Small intestine (tissue), 7 donors: ENCODE measurements around the gene CCDC137. TPM values are rescaled to one million over a fixed set of nuclear protein-coding genes. Genes with fewer than 3 reads are reported as not detected.

Experiments used
- DNase-seq, 2 donors: peaks; one replicate each; pipeline versions ENCODE4 v3.0.0 to v3.0.0-alpha.2; 2013
- FAIRE-seq: peaks from 2 replicates; lab custom pipeline; 2012; peaks lifted over from hg19 to GRCh38; lab: Jason Lieb, UNC
- H3K27ac ChIP-seq, 3 donors: one replicate each; pipeline ENCODE4 v1.5.1; 2013; ENCODE audit warnings: low read length in 2 of 3, mild to moderate bottlenecking in 2 of 3, control low read depth in 1 of 3, inconsistent platforms in 1 of 3, low read depth in 1 of 3, moderate library complexity in 1 of 3
- H3K27me3 ChIP-seq, 3 donors: one replicate each; pipeline ENCODE4 v1.6.1; 2013; ENCODE audit warnings: low read length in 3 of 3, inconsistent platforms in 1 of 3; ENCODE audit not compliant: control insufficient read depth in 3 of 3, insufficient read depth in 3 of 3
- H3K36me3 ChIP-seq, 3 donors: one replicate each; pipeline ENCODE4 v1.6.1; 2013; ENCODE audit warnings: low read length in 3 of 3, inconsistent platforms in 1 of 3, low read depth in 1 of 3, mild to moderate bottlenecking in 1 of 3, moderate library complexity in 1 of 3; ENCODE audit not compliant: control insufficient read depth in 3 of 3, insufficient read depth in 2 of 3
- H3K4me1 ChIP-seq, 3 donors: one replicate each; pipeline ENCODE4 v1.6.1; 2013; ENCODE audit warnings: low read length in 2 of 3, inconsistent platforms in 1 of 3, low read depth in 1 of 3, mild to moderate bottlenecking in 1 of 3, moderate library complexity in 1 of 3; ENCODE audit not compliant: control insufficient read depth in 3 of 3, insufficient read depth in 2 of 3
- H3K4me3 ChIP-seq, 3 donors: one replicate each; pipeline ENCODE4 v1.5.1; 2013; ENCODE audit warnings: low read length in 3 of 3, control low read depth in 1 of 3, inconsistent platforms in 1 of 3, low read depth in 1 of 3, mild to moderate bottlenecking in 1 of 3, moderate library complexity in 1 of 3
- H3K9me3 ChIP-seq, 2 donors: one replicate each; pipeline ENCODE4 v1.6.1; 2013; ENCODE audit warnings: low read depth in 1 of 2, low read length in 1 of 2; ENCODE audit not compliant: control insufficient read depth in 2 of 2, insufficient read depth in 1 of 2
- WGBS, 3 donors: extraction: QIAGEN DNeasy Blood & Tissue Kit; methylation state at CpG; one replicate each; pipeline ENCODE4 v1.1.7; 2013; 5-methylcytosine and 5-hydroxymethylcytosine counted together
- polyA plus RNA-seq, 4 donors: library from polyadenylated mRNA; stranded (reverse) in 3 of 4; unstranded in 1 of 4; fragments of 200-250 nt in 3 of 4; fragments of 120-200 nt in 1 of 4; gene quantifications; one replicate each; pipeline versions ENCODE4 v1.2.1 to v1.2.3, GENCODE V29; 2013
- donor health status: healthy with polysubstance abuse.
- donor health status: control.
- donor health status: control.
- donor health status: Bipolar disorder and iron deficiency.
- donor health status: healthy.

Gene CCDC137
- polyA plus RNA-seq, 4 donors, result 18.1 to 89.2 (median 21.7) TPM

DNA sequence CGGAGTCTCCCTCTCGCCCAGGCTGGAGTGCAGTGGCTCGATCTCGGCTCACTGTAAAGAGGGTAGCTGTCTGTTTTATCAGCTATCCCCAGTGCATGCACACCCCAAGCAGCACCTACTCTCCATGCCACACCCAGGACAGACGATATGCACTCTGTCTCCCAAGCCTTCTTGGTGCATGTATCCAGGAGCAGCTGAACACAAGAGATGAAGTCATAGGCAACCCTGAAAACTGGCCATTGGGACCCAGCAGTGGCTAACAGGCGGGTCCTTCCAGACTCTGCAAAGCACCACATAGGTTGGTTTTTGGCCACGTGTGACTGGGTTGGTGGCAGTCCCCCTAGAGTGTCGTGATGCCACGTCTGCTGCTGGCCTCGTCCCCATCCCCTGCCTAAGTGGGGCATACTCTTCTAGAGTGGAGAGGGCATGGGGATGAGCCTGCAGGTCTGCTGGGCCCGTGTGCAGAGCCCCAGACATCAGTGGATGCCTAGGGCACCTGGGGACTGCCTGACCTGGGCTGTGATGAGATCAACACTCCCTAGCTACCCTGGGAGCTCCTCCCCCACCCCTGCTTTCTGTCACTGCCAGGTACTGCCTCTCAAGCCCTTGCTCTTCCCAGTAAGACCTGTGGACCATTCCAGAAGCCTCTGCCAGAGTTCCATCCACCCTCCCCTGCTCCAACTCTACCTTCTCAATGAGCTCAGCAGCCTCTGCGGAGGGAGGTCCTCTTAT, 19.5 kb upstream of the CCDC137 start:
- Histone ChIP-seq H3K4me3 (no peak overlapping the region), H3K9me3 (peaks cover 0 to 18% of the 10 kb centered on the region in 2 donors), H3K4me1 (no peaks in the 10 kb centered on the region), H3K27me3 (peaks cover 8 to 28% (median 15%) of the 10 kb centered on the region in 3 donors), H3K27ac (no peak overlapping the region), H3K36me3 (no peaks in the 10 kb centered on the region)
- DNase-seq, result no peak
- 66 to 70% (median 66%) methylated on average over 12 of the region's 12 CpGs for WGBS, 3 donors
- no peak for FAIRE-seq

DNA sequence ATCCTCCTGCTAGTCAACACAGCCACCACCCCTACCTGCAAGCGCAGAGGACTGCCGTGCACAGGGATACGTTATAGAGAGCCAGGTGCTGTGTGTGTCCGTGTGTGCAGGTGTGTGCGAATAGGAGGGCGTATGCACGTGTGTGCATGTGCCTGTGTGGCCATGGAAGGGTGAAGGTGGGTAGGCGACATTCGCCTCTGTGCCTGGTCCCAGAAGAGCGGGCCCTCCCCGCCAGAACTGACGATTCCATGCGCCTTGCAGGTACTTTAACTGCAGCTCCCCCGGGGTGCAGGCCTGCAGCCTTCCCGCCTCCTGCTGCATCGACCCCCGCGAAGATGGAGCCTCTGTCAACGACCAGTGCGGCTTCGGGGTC, 18.9 kb upstream of the CCDC137 start:
- Histone ChIP-seq H3K4me3 (no peak overlapping the region), H3K27me3 (peaks cover 8 to 28% (median 15%) of the 10 kb centered on the region in 3 donors), H3K9me3 (peaks cover 0 to 18% of the 10 kb centered on the region in 2 donors), H3K4me1 (no peaks in the 10 kb centered on the region), H3K36me3 (no peaks in the 10 kb centered on the region), H3K27ac (no peak overlapping the region)
- DNase-seq (no peak), FAIRE-seq (no peak)
- 26 to 48% (median 36%) methylated on average over 17 to 21 of the region's 21 CpGs for WGBS, 3 donors

DNA sequence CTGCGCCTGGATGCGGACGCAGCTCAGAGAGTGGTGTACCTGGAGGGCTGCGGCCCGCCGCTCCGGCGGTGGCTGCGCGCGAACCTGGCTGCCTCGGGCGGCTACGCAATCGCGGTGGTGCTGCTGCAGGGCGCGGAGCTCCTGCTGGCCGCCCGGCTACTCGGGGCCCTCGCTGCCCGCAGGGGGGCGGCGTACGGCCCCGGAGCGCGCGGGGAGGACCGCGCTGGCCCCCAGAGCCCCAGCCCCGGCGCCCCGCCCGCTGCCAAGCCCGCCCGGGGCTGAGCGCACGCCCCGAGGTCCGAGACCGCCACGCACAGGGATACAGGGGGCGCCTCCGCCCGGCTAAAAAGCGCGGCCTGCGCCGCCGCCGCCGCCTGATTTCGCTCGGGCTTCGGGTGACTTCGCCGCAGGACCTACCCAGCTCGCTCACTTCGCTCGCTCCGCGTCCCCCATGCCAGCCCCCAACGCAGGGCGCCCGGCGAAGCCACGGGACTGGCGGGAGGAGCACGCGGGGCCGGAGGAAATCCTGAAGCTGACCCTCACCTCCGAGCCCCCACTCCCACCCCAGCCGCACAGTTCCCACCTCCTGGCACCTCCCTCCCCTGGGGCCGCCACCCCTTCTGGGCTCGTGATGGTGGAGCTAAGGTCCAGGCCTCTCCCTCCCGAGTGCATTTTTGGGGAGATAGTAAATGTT, 18.4 kb upstream of the CCDC137 start:
- Histone ChIP-seq H3K9me3 (peaks cover 0 to 18% of the 10 kb centered on the region in 2 donors), H3K4me1 (peaks cover 0 to 2% (median 0%) of the 10 kb centered on the region in 3 donors), H3K36me3 (no peaks in the 10 kb centered on the region), H3K27me3 (peaks cover 8 to 33% (median 15%) of the 10 kb centered on the region in 3 donors), H3K4me3 (no peak overlapping the region), H3K27ac (no peak overlapping the region)
- 11 to 40% (median 31%) methylated on average over 56 to 78 of the region's 78 CpGs for WGBS, 3 donors
- FAIRE-seq (no peak), DNase-seq (no peak)

DNA sequence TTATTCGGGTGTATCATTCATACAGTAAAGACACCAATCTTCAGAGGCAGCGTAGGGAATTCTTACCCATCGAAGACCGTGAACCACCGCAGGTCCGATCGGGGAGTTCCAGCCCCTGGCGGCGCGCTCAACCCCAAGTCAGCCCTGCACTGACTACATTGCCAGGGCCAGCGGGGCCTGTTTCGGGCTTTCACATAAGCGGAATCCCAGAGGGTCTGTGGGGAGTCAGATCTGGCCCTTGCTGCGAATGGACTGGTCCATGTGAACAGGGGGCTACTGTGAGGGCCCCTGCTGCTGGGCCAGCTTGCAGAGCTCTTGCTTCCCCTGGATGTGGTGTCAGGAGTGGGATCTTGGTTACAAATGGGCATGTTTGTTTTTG, 17.8 kb upstream of the CCDC137 start:
- WGBS, 3 donors, result 66 to 74% (median 70%) methylated on average over 14 of the region's 14 CpGs
- no peak overlapping the region for H3K4me3 ChIP-seq
- H3K36me3 ChIP-seq, result no peaks in the 10 kb centered on the region
- peaks cover 8 to 36% (median 15%) of the 10 kb centered on the region in 3 donors for H3K27me3 ChIP-seq
- FAIRE-seq (no peak), DNase-seq (no peak)
- H3K9me3 ChIP-seq, result peaks cover 0 to 18% of the 10 kb centered on the region in 2 donors
- H3K4me1 ChIP-seq, result peaks cover 0 to 2% (median 0%) of the 10 kb centered on the region in 3 donors
- H3K27ac ChIP-seq, result no peak overlapping the region

DNA sequence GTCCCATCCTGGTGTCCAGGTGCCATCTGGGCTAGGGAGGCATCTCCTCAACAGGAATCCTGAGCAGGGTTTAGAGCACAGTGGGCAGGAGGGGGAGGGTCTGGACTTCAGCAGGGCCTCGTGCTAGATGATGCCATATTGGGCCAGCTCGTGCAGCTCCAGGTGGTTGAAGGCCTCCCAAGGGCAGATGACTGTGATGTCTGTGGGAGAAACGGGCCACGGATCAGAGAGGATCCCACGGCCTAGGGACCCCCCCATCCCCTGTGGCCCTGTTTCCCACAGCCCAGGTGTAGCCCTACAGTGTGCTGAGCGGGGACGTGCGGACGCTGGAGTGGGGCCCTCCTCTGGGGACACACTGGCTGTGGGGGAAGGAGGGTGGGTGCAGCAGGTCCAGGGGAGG, 15.6 kb upstream of the CCDC137 start:
- Histone ChIP-seq H3K4me1 (peaks cover 0 to 2% (median 0%) of the 10 kb centered on the region in 3 donors), H3K9me3 (peaks cover 0 to 18% of the 10 kb centered on the region in 2 donors), H3K4me3 (no peak overlapping the region), H3K27me3 (peaks cover 8 to 36% (median 15%) of the 10 kb centered on the region in 3 donors), H3K27ac (no peak overlapping the region), H3K36me3 (no peaks in the 10 kb centered on the region)
- DNase-seq, result no peak
- FAIRE-seq, result no peak
- WGBS, 3 donors, result 66 to 77% (median 76%) methylated on average over 8 to 9 of the region's 9 CpGs

DNA sequence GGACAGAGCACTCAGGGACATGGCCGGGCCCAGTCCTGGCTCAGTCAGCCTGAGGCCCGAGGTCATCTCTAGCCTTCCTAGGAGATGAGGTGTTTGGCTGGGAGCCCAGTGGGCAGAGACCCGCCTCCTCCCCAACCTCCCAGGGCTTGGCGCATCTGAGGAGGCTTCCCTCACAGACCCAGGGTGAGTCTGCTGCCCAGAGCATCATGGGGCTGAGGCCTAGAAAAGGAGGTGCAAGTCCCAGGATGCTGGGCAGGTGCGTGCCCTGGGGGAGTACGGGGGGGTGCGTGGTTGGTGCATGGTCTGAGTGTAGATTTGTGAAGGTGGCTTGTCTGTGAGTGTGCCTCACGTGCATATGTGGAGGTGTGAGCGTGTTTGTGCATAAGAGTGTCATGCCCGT, 14.8 kb upstream of the CCDC137 start:
- Histone ChIP-seq H3K27ac (no peak overlapping the region), H3K4me3 (no peak overlapping the region), H3K27me3 (peaks cover 8 to 35% (median 15%) of the 10 kb centered on the region in 3 donors), H3K36me3 (no peaks in the 10 kb centered on the region), H3K9me3 (peaks cover 0 to 18% of the 10 kb centered on the region in 2 donors), H3K4me1 (peaks cover 0 to 2% (median 0%) of the 10 kb centered on the region in 3 donors)
- WGBS, 3 donors, result 74 to 80% (median 78%) methylated on average over 10 of the region's 10 CpGs
- no peak for FAIRE-seq
- DNase-seq, result no peak

DNA sequence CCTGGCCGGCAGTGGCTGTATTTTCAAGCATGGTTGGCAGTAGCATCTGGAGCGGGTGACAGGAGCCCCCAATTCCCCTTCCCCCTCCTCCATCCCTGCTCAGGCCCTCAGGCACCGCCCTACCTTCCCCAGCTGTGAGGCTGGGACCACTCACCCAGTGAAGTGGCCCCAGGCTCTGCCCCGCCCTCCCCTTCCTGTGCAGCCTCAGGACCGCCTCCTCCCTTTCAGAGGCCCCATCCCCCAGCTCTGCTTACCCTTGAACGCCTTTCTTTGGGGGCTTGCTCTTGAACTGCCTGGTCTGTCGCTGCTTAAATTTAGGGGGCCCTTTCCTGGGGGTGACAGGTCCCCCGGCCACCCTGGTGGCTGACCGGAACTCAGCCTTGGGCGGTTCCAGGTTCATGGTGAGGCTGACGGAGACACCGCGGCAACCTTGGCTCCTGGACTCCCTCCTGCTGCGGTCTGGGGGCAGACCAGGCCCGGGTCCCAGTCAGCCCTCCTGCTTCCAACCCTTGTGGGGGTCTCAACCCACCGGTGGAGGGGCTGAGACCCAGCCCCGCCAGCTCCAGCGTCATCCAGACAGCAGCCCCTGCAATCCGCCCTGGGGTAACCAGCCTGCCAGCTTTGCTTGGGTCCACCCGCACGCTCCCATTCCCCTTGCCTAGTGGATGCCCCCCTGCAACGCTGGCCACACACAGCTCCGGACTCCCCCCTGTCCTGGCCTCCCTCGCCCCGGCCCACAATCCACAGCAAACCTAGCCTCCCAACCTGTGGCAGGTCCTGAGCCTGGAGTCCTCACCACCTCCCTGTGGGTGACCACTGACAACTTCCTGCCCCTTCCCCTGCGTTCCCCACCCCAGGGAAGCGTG, 13.4 kb upstream of the CCDC137 start:
- peak overlapping the region in 1 of 3 donors; percentile 25 for H3K4me3 ChIP-seq
- WGBS, 3 donors, result 29 to 56% (median 45%) methylated on average over 18 to 27 of the region's 27 CpGs
- H3K4me1 ChIP-seq, result peaks cover 0 to 2% (median 0%) of the 10 kb centered on the region in 3 donors
- H3K9me3 ChIP-seq, result peaks cover 0 to 14% of the 10 kb centered on the region in 2 donors
- H3K27ac ChIP-seq, result no peak overlapping the region
- H3K36me3 ChIP-seq, result no peaks in the 10 kb centered on the region
- peaks cover 2 to 23% (median 9%) of the 10 kb centered on the region in 3 donors for H3K27me3 ChIP-seq
- FAIRE-seq (no peak), DNase-seq (no peak)
